ENCODE measurements around the gene TAS1R2.

Gene TAS1R2

DNA sequence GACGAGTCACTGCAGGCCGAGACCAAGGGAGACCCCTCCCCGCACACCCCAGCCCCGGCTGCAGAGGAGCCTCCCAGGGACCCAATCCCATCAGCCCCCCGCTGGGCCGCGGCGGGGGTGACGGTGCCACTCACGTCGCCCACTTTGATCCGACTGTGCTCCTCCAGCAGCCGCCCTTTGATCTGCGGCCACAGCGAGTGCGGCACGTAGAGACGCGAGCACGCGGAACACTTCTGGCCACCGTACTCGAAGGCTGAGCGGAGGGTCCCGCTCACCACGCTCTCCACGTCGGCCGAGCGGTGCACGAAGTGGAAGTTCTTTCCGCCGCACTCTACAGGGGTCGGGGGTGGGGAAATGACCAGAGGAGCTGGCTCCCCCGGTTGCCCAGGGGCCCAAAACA is 17.8 kb upstream of the TAS1R2 start:
- H3K27ac ChIP-seq, result no peak overlapping the region
- no peak for DNase-seq (ENCODE audit: low spot score)
- ChIA-PET POLR2A (ENCODE audit: low non-redundant PET) (no interaction called here), CTCF (interaction anchor here (0.6 kb wide), 1 partner anchor 21 kb away, joined by 3 read pairs; no protein-coding TSS in a partner anchor)
- TF ChIP-seq, protein P1, sequence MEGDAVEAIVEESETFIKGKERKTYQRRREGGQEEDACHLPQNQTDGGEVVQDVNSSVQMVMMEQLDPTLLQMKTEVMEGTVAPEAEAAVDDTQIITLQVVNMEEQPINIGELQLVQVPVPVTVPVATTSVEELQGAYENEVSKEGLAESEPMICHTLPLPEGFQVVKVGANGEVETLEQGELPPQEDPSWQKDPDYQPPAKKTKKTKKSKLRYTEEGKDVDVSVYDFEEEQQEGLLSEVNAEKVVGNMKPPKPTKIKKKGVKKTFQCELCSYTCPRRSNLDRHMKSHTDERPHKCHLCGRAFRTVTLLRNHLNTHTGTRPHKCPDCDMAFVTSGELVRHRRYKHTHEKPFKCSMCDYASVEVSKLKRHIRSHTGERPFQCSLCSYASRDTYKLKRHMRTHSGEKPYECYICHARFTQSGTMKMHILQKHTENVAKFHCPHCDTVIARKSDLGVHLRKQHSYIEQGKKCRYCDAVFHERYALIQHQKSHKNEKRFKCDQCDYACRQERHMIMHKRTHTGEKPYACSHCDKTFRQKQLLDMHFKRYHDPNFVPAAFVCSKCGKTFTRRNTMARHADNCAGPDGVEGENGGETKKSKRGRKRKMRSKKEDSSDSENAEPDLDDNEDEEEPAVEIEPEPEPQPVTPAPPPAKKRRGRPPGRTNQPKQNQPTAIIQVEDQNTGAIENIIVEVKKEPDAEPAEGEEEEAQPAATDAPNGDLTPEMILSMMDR (conservative IDR thresholded peaks at IDR 0.05; ENCODE audit: low read depth), result no peak

DNA sequence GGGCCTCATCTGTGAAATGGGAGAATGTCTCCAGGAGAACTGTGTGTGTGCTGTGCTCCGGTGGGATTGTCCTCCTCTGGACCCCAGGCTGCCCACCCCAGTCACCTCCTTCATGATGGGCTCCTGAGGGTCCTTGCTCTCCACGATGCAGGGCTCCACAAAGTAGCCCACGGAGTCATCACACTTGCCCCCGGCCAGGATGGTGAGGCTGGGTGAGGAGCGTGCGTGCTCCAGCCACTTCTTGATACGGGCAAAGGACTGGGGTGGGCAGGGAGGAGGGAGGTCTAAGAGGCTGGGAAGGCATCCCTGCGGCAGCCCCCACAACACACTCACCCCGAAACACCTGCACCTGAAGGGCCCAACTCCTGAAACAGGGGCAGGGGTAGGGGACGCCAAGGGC is 16.8 kb upstream of the TAS1R2 start:
- DNase-seq (ENCODE audit: low spot score), result no peak
- ChIA-PET POLR2A (ENCODE audit: low non-redundant PET) (no interaction called here), CTCF (interaction anchor here (0.6 to 3.9 kb wide), 4 partner anchors 83 to 1918 kb away, joined by 4 to 26 read pairs (median 4); no protein-coding TSS in a partner anchor)
- H3K27ac ChIP-seq, result no peak overlapping the region
- TF ChIP-seq, protein P1 (conservative IDR thresholded peaks at IDR 0.05; ENCODE audit: low read depth), result no peak

- no peak overlapping the region for H3K27ac ChIP-seq
- no peak for DNase-seq (ENCODE audit: low spot score)
- POLR2A ChIA-PET (ENCODE audit: low non-redundant PET), result no interaction called here
- CTCF ChIA-PET, result interaction anchor here (0.6 to 3.9 kb wide), 8 partner anchors 55 to 1918 kb away, joined by 3 to 26 read pairs (median 4); no protein-coding TSS in a partner anchor
- TF ChIP-seq, protein P1 (conservative IDR thresholded peaks at IDR 0.05; ENCODE audit: low read depth), result no peak
Measured at GRCh38 chr1:18875796-18876128, 16.3 kb upstream of the TAS1R2 start.

- peak; percentile 59 for DNase-seq (ENCODE audit: low spot score)
- ChIA-PET POLR2A (ENCODE audit: low non-redundant PET) (no interaction called here), CTCF (interaction anchor here (0.6 to 3.9 kb wide), 10 partner anchors 9 to 1917 kb away, joined by 3 to 26 read pairs (median 4); no protein-coding TSS in a partner anchor)
- H3K27ac ChIP-seq, result no peak overlapping the region
- TF ChIP-seq, protein P1 (conservative IDR thresholded peaks at IDR 0.05; ENCODE audit: low read depth), result peak; percentile 72
Measured at GRCh38 chr1:18875107-18875795, 15.8 kb upstream of the TAS1R2 start.

- no peak overlapping the region for H3K27ac ChIP-seq
- CTCF ChIA-PET, result interaction anchor here (0.6 to 3.9 kb wide), 5 partner anchors 10 to 869 kb away, joined by 3 to 26 read pairs (median 3); no protein-coding TSS in a partner anchor
- POLR2A ChIA-PET (ENCODE audit: low non-redundant PET), result no interaction called here
- no peak for DNase-seq (ENCODE audit: low spot score)
- TF ChIP-seq, protein P1 (conservative IDR thresholded peaks at IDR 0.05; ENCODE audit: low read depth), result no peak
Measured at GRCh38 chr1:18874600-18874999, 15.1 kb upstream of the TAS1R2 start.

DNA sequence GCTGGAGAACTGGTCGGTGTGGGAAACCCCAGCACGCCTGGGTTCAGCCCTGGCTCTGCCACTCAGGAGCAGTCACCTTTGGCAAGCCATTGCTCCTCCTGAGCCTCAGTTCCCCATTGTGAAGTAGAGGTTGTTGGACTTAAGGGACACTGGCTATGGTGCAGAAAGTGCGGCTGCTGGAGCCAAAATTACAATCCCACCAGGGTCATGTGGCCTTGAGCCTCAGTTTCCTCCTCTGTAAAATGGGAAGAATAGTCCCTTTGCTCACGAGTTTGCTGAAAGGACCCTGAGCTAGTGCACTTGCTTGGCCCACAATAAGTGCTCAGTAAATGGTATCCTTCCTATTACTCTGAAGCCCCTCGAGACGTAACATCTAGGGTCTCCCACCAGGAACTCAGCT is 14.6 kb upstream of the TAS1R2 start:
- ChIA-PET CTCF (interaction anchor here (0.6 to 3.9 kb wide), 4 partner anchors 10 to 869 kb away, joined by 3 to 26 read pairs (median 7); no protein-coding TSS in a partner anchor), POLR2A (ENCODE audit: low non-redundant PET) (no interaction called here)
- no peak for DNase-seq (ENCODE audit: low spot score)
- TF ChIP-seq, protein P1 (conservative IDR thresholded peaks at IDR 0.05; ENCODE audit: low read depth), result no peak
- H3K27ac ChIP-seq, result no peak overlapping the region

Measured in RWPE1 (cell line).